ENCODE results near the gene APH1B.

The APH1B gene

DNA sequence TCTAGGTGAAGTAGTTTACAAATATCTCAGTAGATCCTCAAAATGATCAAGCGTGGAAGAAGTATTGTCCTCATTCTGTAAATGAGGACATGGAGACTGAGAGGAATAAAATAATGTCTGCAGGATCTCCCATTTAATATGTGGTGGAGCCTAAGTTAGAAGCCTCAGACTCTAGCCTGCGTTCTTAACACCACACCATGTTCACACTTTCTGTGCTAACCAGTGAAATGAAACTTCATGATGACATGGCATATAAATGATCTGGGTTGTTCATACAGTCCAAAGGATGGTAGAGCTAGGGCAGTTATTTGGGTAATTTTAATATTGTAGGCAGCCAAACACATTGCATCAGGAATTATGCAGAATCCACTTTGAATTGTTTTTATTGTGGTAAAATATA is 25.1 kb upstream of the APH1B start:
- no peak for DNase-seq (ENCODE audit: low read depth)

GRCh38 chr15:63254991-63255390 is 22.4 kb upstream of the APH1B start:
- DNase-seq (ENCODE audit: low read depth) = no peak

DNA sequence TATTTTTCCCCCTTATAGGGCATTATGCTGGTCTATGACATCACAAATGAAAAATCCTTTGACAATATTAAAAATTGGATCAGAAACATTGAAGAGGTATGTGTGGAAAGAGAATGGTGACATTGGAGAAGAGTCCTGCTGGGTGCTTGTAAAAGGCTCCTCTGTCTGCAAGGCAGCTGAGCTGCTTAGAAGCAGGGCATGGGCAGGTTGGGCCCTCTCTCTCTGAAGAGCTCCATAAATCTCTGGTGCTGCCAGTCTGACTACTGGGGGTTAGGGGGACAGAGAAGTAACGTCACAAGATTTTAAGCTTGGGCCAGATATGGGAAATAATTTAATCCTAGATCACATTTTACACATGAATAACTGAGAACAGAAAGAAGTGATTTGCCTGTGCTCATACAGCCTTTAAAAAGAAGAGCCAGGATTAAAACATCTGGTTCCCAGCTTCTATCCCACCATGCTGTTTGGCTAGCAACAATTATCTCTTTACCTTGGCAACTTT is 21.9 kb upstream of the APH1B start:
- no peak for DNase-seq (ENCODE audit: low read depth)

GRCh38 chr15:63256433-63257274 is 20.8 kb upstream of the APH1B start:
- no peak for DNase-seq (ENCODE audit: low read depth)

- DNase-seq (ENCODE audit: low read depth) = no peak
These were observed 18.7 kb upstream of the APH1B start for GRCh38 chr15:63258658-63259057.

GRCh38 chr15:63260791-63261190 is 16.6 kb upstream of the APH1B start:
- DNase-seq (ENCODE audit: low read depth) = no peak

- DNase-seq (ENCODE audit: low read depth) = no peak
These were observed 16.1 kb upstream of the APH1B start for GRCh38 chr15:63261311-63261710.

DNA sequence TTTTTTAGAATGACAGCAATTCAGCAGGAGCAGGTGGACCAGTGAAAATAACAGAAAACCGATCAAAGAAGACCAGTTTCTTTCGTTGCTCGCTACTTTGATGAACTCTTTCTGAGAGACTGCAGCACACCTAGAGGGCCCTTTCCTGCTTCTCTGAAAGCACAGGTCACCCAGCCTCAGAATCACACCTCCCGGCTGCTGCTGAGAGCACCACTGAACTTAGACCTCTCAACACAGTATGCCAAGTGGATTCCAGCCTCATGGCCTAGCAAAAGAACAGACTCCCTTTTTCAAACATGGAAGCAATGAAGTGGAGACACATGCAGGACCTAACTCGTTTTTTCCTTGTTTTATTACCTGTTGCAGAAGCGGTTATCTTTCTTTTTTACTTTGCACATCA is 13.9 kb upstream of the APH1B start:
- no peak for DNase-seq (ENCODE audit: low read depth)

- DNase-seq (ENCODE audit: low read depth) = no peak
These were observed 12.6 kb upstream of the APH1B start for GRCh38 chr15:63264688-63265293.

DNA sequence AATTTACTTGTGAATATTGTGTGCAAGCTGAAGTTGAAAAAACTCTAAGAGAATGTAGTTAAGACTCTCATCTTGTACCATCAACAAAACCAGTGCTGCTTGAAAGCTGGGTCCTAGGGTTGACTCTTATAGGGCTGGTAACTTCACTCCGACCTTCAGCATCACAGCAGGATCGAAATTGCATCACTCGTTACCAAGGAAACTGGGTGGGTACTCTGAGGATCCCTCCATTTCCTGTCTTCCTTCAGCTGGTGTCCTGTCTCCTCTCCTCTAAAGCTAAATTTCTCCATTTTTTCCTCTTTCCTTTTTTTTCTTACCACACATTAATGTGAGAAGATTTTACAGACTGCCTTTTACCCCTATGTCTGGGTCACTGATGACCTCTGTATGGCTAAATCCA is 3.0 kb upstream of the APH1B start:
- no peak for DNase-seq (ENCODE audit: low read depth)

DNA sequence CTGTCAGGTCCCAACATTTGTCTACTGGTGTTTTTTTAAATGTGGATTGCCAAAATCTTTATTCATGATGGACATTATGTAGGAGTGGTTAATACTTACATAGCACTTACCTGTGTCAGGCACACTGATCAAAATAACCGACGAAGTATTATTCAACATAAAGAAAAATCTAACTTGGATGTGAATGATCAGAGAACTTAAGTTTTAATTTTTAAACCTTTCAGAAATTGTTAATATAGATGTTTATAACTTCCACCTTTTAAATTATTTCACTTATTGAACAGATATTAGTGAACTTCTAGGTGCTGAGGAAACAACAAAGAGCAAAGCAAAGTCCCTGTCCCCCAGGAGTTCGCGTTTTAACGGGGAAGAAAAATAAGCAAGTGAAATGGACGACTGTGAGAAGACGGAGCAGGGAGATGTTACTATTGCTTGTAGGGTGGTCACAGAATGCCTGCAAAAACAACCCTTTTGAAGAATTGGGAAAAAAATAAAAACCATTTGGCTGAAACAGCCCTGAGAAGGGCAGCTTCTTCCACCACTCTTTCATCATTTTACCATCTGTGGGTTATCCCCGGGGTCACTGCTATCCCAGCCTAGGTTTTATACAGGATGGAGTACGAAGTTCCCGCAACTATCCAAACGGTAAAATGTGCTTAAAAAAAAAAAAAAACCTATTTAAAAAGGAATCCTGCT is 915 bp upstream of the APH1B start:
- DNase-seq (ENCODE audit: low read depth) = no peak

GRCh38 chr15:63277893-63278456 is 570 bp downstream of the APH1B start:
- no peak for DNase-seq (ENCODE audit: low read depth)

DNA sequence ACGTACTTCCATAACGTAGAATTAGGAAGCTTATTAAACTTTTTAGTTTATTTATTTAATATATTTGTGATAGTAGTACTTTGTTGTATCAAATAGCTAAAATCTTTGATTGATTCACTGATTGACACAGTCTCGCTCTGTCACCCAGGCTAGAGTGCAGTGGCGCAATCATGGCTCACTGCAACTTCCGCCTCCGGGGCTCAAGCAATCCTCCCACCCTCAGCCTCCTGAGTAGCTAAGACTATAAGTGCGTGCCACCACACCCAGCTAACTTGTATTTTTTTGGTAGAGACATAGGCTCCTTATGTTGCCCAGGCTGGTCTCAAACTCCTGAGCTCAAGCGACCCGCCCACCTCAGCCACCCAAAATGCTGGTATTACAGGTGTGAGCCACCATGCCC is 5.7 kb downstream of the APH1B start:
- DNase-seq (ENCODE audit: low read depth) = no peak

- DNase-seq (ENCODE audit: low read depth) = no peak
These were observed 6.9 kb downstream of the APH1B start for GRCh38 chr15:63284335-63284734.

- no peak for DNase-seq (ENCODE audit: low read depth)
These were observed 9.7 kb downstream of the APH1B start for GRCh38 chr15:63287109-63287508.

DNA sequence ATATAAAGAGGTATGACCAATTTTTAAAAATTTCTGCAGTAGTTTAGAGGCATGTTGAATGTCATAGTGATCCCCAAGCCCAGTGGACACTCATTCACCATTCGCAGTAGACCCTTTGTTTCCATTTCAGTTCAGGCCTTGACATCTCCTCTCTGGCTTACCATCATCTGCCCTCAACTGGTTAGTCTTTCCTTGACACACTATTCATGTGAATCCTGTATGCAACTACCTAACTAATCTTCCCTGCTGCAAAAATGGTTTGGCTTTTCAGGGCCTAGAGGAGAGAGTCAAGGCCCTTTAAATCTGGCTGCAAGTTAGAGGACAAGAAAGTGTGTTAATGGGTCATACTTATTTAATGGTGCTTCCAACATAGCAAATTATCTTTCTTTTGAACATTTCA is 10.9 kb downstream of the APH1B start:
- DNase-seq (ENCODE audit: low read depth) = no peak

GRCh38 chr15:63288778-63289378 is 11.5 kb downstream of the APH1B start:
- peak; percentile 49 for DNase-seq (ENCODE audit: low read depth)

- peak; percentile 83 for DNase-seq (ENCODE audit: low read depth)
These were observed 14.1 kb downstream of the APH1B start for GRCh38 chr15:63291507-63291906.

- DNase-seq (ENCODE audit: low read depth) = no peak
These were observed 14.8 kb downstream of the APH1B start for GRCh38 chr15:63292241-63292640.

DNA sequence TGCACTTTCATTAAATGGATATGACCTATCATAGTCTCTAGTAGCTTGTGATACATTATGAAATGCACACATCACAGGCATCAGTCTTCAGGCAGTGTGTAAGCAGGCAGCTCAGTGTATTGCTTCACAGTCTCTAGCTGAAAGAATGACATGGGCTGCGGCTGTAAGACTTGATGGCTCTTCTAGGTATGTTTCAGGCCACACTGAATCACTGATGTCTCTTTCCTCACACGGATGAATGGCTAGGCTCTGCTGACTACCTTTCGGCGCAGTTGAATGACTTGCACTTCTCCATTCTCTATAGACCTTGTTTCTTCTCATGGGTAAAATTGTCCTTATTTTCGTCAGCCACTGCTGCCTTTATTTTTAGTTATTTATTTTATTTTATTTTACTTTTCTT is 15.4 kb downstream of the APH1B start:
- no peak for DNase-seq (ENCODE audit: low read depth)

GRCh38 chr15:63294359-63294758 is 17.0 kb downstream of the APH1B start:
- no peak for DNase-seq (ENCODE audit: low read depth)

- DNase-seq (ENCODE audit: low read depth) = no peak
These were observed 17.9 kb downstream of the APH1B start for GRCh38 chr15:63295341-63295740.
